Measurements from ENCODE around the gene KLF1.
"Not testable (repeated sequence)": the region's sequence is repeated elsewhere in the genome, so short reads cannot be mapped to it uniquely, and the experiment has no call there.

The KLF1 gene

GRCh38 chr19:12890787-12891552 is 4.0 kb upstream of the KLF1 start, which contains the start of gene GCDH:
GCDH (plus strand) TSS chr19:12891160; CDS start chr19:12891305, 145 bp downstream.
- no peak for TF ChIP-seq CTCF (conservative IDR thresholded peaks at IDR 0.05; ENCODE audit: low read depth, low read length)
- H3K4me3 ChIP-seq (ENCODE audit: low read depth, low read length): peak within 1 kb of the TSS; percentile 93
- DNase-seq (ENCODE audit: low read depth): peak; percentile 99

- not testable (repeated sequence) for H3K4me3 ChIP-seq (ENCODE audit: low read depth, low read length); DNase-seq (ENCODE audit: low read depth)
Measured at GRCh38 chr19:12890299-12890786, 3.3 kb upstream of the KLF1 start.

DNA sequence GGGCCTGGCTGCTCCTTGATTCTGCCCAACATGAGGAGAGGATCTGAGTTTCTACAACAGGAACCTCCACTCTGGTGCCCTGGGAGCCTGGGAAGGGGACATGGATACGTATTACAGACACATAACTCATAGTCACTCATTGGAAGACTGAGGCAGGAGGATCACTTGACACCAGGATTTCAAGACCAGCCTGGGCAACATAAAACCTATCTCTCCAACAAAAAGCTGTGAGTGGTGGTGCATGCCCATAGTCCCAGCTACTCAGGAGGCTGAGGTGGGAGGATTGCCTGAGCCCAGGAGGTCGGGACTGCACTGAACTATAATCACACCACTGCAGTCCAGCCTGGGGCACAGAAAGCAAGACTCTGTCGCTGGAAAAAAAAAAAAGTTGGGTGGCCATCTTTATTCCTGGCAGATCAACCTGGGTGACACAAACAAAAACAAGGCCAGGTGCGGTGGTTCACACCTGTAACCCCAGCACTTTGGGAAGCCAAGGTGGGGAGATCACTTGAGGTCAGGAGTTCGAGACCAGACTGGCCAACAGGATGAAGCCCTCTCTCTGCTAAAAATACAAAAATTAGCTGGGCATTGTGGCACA is 1.1 kb upstream of the KLF1 start:
- H3K4me3 ChIP-seq (ENCODE audit: low read depth, low read length): no peak overlapping the region
- TF ChIP-seq CTCF (conservative IDR thresholded peaks at IDR 0.05; ENCODE audit: low read depth, low read length): no peak
- DNase-seq (ENCODE audit: low read depth): no peak

DNA sequence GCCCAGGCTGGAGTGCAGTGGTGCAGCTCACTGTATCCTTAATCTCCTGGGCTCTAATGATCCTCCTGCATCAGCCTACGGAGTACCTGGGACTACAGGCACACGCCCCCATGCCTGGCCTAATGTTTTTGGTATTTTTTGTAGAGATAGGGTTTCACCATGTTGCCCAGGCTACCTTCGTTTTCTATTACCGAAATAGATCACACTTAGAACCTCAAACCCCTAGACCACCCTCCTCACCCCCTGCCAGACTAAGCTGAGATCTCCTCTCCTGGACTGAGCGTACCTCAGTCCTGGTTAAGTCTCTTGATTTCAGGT is 391 bp downstream of the KLF1 start:
- no peak for TF ChIP-seq CTCF (conservative IDR thresholded peaks at IDR 0.05; ENCODE audit: low read depth, low read length)
- H3K4me3 ChIP-seq (ENCODE audit: low read depth, low read length): no peak overlapping the region
- no peak for DNase-seq (ENCODE audit: low read depth)

- no peak for TF ChIP-seq CTCF (conservative IDR thresholded peaks at IDR 0.05; ENCODE audit: low read depth, low read length)
- no peak overlapping the region for H3K4me3 ChIP-seq (ENCODE audit: low read depth, low read length)
- no peak for DNase-seq (ENCODE audit: low read depth)
Measured at GRCh38 chr19:12885749-12886650, 1.0 kb downstream of the KLF1 start.

DNA sequence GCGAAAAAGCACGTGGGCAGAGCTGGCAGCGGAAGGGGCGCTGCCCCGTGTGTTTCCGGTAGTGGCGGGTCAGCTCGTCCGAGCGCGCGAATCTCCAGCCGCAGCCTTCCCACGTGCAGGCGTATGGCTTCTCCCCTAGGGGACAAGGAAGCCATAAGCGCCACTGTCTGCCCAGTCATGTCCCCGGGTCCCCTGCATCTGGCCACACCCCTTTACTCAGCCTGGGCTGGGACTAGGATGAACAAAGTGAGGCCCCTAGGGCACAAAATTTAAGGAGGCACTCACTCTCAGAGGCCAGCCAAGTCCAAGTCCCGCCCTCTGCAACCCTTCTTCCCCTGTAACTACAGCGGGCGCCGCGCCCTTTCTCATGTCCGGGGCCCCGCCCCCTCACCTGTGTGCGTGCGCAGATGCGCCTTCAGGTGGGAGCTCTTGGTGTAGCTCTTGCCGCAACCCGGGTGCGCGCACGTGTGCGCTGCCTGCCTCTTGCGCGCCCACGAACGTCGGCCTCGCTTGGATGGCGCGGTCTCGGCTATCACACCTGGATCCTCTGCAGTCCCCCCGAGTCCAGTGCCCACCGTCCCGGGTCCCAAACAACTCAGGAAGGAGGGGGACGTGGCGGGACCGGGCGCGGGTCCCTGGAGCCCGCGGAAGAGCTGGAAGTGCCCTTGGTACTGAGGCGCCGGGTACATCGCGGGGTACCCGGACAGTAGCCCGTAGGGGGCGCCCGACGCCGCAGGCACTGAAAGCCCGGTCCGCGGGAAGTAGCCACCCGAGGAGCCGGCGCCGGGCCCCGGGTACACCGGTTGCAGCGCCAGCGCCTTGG is 1.9 kb downstream of the KLF1 start:
- DNase-seq (ENCODE audit: low read depth): peak; percentile 58
- peak; percentile 69 for TF ChIP-seq CTCF (conservative IDR thresholded peaks at IDR 0.05; ENCODE audit: low read depth, low read length)
- peak overlapping the region; percentile 32 for H3K4me3 ChIP-seq (ENCODE audit: low read depth, low read length)
